NB4 (cell line): Measurements from ENCODE around the gene TMEM126B.
"Not testable (repeated sequence)": the region's sequence is repeated elsewhere in the genome, so short reads cannot be mapped to it uniquely, and the experiment has no call there.

Source experiments
- DNase-seq: peaks from one replicate; pipeline ENCODE4 v3.0.0; 2010; ENCODE audit warnings: low read depth
- H3K4me3 ChIP-seq: one replicate; pipeline ENCODE4 v1.5.1; 2011; ENCODE audit warnings: mild to moderate bottlenecking, low read depth, low read length, moderate library complexity
- CTCF ChIP-seq: IDR thresholded peaks from one replicate; pipeline ENCODE4 v1.5.1; 2012; ENCODE audit warnings: low read depth, low read length
- MAX ChIP-seq: IDR thresholded peaks from 2 replicates; pipeline ENCODE4 v1.6.1; 2011; ENCODE audit warnings: low read depth, low read length
- MYC ChIP-seq: IDR thresholded peaks from 2 replicates; pipeline ENCODE4 v1.6.1; 2011; ENCODE audit warnings: low read depth, low read length
- POLR2A ChIP-seq: IDR thresholded peaks from 2 replicates; pipeline ENCODE4 v1.6.1; 2011; ENCODE audit warnings: mild to moderate bottlenecking; ENCODE audit not compliant: insufficient read length; ENCODE audit errors: extremely low read depth

TMEM126B gene

GRCh38 chr11:85647078-85647477, 18.7 kb downstream of the TMEM126B start:
- DNase-seq: no peak
- TF ChIP-seq POLR2A (no peak), MYC (no peak), CTCF (no peak), MAX (no peak)
- peak overlapping the region; percentile 82 for H3K4me3 ChIP-seq

GRCh38 chr11:85647604-85648299, 19.4 kb downstream of the TMEM126B start, which contains the start of gene TMEM126A:
TMEM126A (plus strand) TSS chr11:85647967; CDS start chr11:85650256, 2,289 bp downstream.
- DNase-seq: peak; percentile 97
- TF ChIP-seq POLR2A: peak; percentile 98
- TF ChIP-seq MAX: peak; percentile 80
- TF ChIP-seq MYC: peak; percentile 79
- no peak for TF ChIP-seq CTCF
- peak within 1 kb of the TSS; percentile 82 for H3K4me3 ChIP-seq

- no peak overlapping the region for H3K4me3 ChIP-seq
- TF ChIP-seq MYC: no peak
- TF ChIP-seq POLR2A: no peak
- no peak for TF ChIP-seq MAX
- no peak for TF ChIP-seq CTCF
- DNase-seq: no peak
Measured at GRCh38 chr11:85651118-85651517, 22.7 kb downstream of the TMEM126B start.

- TF ChIP-seq POLR2A (no peak), CTCF (no peak), MYC (no peak), MAX (no peak)
- DNase-seq: peak; percentile 35
- no peak overlapping the region for H3K4me3 ChIP-seq
Measured at GRCh38 chr11:85652786-85653447, 24.5 kb downstream of the TMEM126B start.

- DNase-seq, H3K4me3 ChIP-seq: not testable (repeated sequence)
Measured at GRCh38 chr11:85654343-85654742, 25.9 kb downstream of the TMEM126B start.

GRCh38 chr11:85656777-85657176, 28.4 kb downstream of the TMEM126B start:
- TF ChIP-seq MAX (no peak), CTCF (no peak)
- no peak for DNase-seq
- no peak overlapping the region for H3K4me3 ChIP-seq
